Measurements from ENCODE around the gene GALNT16. TPM values are rescaled to one million over a fixed set of nuclear protein-coding genes. Genes with fewer than 3 reads are reported as not detected.

GALNT16 gene
- total and polyA plus RNA-seq, 2 donors (not counting 1 experiment from before 2014, with no cell fraction given), result 9.6 to 27.7 TPM

- Histone ChIP-seq H3K9ac (ENCODE audit: insufficient read depth, low read length) (no peak overlapping the region), H4K20me1 (ENCODE audit: control insufficient read depth, extremely low read depth, insufficient read depth, low read length) (no peaks in the 10 kb centered on the region), H3K27me3 (ENCODE audit: control insufficient read depth, insufficient read depth, low read length) (no peaks in the 10 kb centered on the region), H2AFZ (ENCODE audit: low read length) (no peak overlapping the region), H3K79me2 (ENCODE audit: control insufficient read depth, insufficient read depth, low read length) (no peaks in the 10 kb centered on the region), H3K4me1 (ENCODE audit: control insufficient read depth, extremely low read depth, insufficient read depth, low read length) (no peaks in the 10 kb centered on the region), H3K27ac (ENCODE audit: insufficient read depth, low read length) (no peak overlapping the region), H3K4me2 (ENCODE audit: extremely low read depth, insufficient read depth, low read length) (no peak overlapping the region), H3K9me3 (ENCODE audit: control insufficient read depth, insufficient read depth, low read depth, low read length) (no peaks in the 10 kb centered on the region), H3K4me3 (replicated peaks in 1 of 4; ENCODE audit: control extremely low read depth in 1 of 4, insufficient read depth in 1 of 4, low read depth in 3 of 4, low read length in 4 of 4) (no peak overlapping the region), H3K36me3 (ENCODE audit: control insufficient read depth, insufficient read depth, low read length) (no peaks in the 10 kb centered on the region)
- DNase-seq (ENCODE audit: low read depth in 2 of 2), result no peak
- TF ChIP-seq, protein P1, sequence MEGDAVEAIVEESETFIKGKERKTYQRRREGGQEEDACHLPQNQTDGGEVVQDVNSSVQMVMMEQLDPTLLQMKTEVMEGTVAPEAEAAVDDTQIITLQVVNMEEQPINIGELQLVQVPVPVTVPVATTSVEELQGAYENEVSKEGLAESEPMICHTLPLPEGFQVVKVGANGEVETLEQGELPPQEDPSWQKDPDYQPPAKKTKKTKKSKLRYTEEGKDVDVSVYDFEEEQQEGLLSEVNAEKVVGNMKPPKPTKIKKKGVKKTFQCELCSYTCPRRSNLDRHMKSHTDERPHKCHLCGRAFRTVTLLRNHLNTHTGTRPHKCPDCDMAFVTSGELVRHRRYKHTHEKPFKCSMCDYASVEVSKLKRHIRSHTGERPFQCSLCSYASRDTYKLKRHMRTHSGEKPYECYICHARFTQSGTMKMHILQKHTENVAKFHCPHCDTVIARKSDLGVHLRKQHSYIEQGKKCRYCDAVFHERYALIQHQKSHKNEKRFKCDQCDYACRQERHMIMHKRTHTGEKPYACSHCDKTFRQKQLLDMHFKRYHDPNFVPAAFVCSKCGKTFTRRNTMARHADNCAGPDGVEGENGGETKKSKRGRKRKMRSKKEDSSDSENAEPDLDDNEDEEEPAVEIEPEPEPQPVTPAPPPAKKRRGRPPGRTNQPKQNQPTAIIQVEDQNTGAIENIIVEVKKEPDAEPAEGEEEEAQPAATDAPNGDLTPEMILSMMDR (conservative IDR thresholded peaks at IDR 0.05 in 1 of 2, IDR thresholded peaks at IDR 0.05 in 1 of 2; ENCODE audit: low read depth in 1 of 2, low read length in 2 of 2), result no peak
- no peak for TF ChIP-seq EZH2 (IDR thresholded peaks at IDR 0.05; ENCODE audit: low read length, missing control alignments)
Measured at GRCh38 chr14:69331206-69331605, 71.2 kb downstream of the GALNT16 start.

GRCh38 chr14:69332782-69333395, 72.9 kb downstream of the GALNT16 start:
- H3K4me1 ChIP-seq (ENCODE audit: control insufficient read depth, extremely low read depth, insufficient read depth, low read length), result no peaks in the 10 kb centered on the region
- no peaks in the 10 kb centered on the region for H3K36me3 ChIP-seq (ENCODE audit: control insufficient read depth, insufficient read depth, low read length)
- no peak overlapping the region for H3K4me3 ChIP-seq (replicated peaks in 1 of 4; ENCODE audit: control extremely low read depth in 1 of 4, insufficient read depth in 1 of 4, low read depth in 3 of 4, low read length in 4 of 4)
- peaks cover under 1% of the 10 kb centered on the region for H3K27me3 ChIP-seq (ENCODE audit: control insufficient read depth, insufficient read depth, low read length)
- no peaks in the 10 kb centered on the region for H4K20me1 ChIP-seq (ENCODE audit: control insufficient read depth, extremely low read depth, insufficient read depth, low read length)
- H3K9me3 ChIP-seq (ENCODE audit: control insufficient read depth, insufficient read depth, low read depth, low read length), result no peaks in the 10 kb centered on the region
- no peak overlapping the region for H3K4me2 ChIP-seq (ENCODE audit: extremely low read depth, insufficient read depth, low read length)
- H2AFZ ChIP-seq (ENCODE audit: low read length), result no peak overlapping the region
- no peak overlapping the region for H3K9ac ChIP-seq (ENCODE audit: insufficient read depth, low read length)
- no peak for DNase-seq (ENCODE audit: low read depth in 2 of 2)
- H3K79me2 ChIP-seq (ENCODE audit: control insufficient read depth, insufficient read depth, low read length), result no peaks in the 10 kb centered on the region
- TF ChIP-seq EZH2 (IDR thresholded peaks at IDR 0.05; ENCODE audit: low read length, missing control alignments), result no peak
- TF ChIP-seq, protein P1 (conservative IDR thresholded peaks at IDR 0.05 in 1 of 2, IDR thresholded peaks at IDR 0.05 in 1 of 2; ENCODE audit: low read depth in 1 of 2, low read length in 2 of 2), result no peak
- no peak overlapping the region for H3K27ac ChIP-seq (ENCODE audit: insufficient read depth, low read length)

- Histone ChIP-seq H3K4me1 (ENCODE audit: control insufficient read depth, extremely low read depth, insufficient read depth, low read length) (no peaks in the 10 kb centered on the region), H3K27me3 (ENCODE audit: control insufficient read depth, insufficient read depth, low read length) (peaks cover 3% of the 10 kb centered on the region), H3K27ac (ENCODE audit: insufficient read depth, low read length) (no peak overlapping the region), H3K9ac (ENCODE audit: insufficient read depth, low read length) (no peak overlapping the region), H3K9me3 (ENCODE audit: control insufficient read depth, insufficient read depth, low read depth, low read length) (no peaks in the 10 kb centered on the region), H2AFZ (ENCODE audit: low read length) (no peak overlapping the region), H3K36me3 (ENCODE audit: control insufficient read depth, insufficient read depth, low read length) (no peaks in the 10 kb centered on the region), H3K79me2 (ENCODE audit: control insufficient read depth, insufficient read depth, low read length) (no peaks in the 10 kb centered on the region), H3K4me3 (replicated peaks in 1 of 4; ENCODE audit: control extremely low read depth in 1 of 4, insufficient read depth in 1 of 4, low read depth in 3 of 4, low read length in 4 of 4) (no peak overlapping the region), H3K4me2 (ENCODE audit: extremely low read depth, insufficient read depth, low read length) (no peak overlapping the region), H4K20me1 (ENCODE audit: control insufficient read depth, extremely low read depth, insufficient read depth, low read length) (no peaks in the 10 kb centered on the region)
- no peak for DNase-seq (ENCODE audit: low read depth in 2 of 2)
- TF ChIP-seq, protein P1 (conservative IDR thresholded peaks at IDR 0.05 in 1 of 2, IDR thresholded peaks at IDR 0.05 in 1 of 2; ENCODE audit: low read depth in 1 of 2, low read length in 2 of 2), result no peak
- TF ChIP-seq EZH2 (IDR thresholded peaks at IDR 0.05; ENCODE audit: low read length, missing control alignments), result no peak
Measured at GRCh38 chr14:69333791-69334337, 73.9 kb downstream of the GALNT16 start.
